NCI-H82 treated with DMSO at 0.1 percent for 48 hours (cell line): ENCODE measurements around the gene PKP4.
"Not testable (repeated sequence)": the region's sequence is repeated elsewhere in the genome, so short reads cannot be mapped to it uniquely, and the experiment has no call there.

ENCODE experiments used
- DNase-seq: peaks from one replicate; lab custom pipeline; 2025; ENCODE audit not compliant: unreplicated experiment; lab: John Stamatoyannopoulos, UW

PKP4 gene

DNA sequence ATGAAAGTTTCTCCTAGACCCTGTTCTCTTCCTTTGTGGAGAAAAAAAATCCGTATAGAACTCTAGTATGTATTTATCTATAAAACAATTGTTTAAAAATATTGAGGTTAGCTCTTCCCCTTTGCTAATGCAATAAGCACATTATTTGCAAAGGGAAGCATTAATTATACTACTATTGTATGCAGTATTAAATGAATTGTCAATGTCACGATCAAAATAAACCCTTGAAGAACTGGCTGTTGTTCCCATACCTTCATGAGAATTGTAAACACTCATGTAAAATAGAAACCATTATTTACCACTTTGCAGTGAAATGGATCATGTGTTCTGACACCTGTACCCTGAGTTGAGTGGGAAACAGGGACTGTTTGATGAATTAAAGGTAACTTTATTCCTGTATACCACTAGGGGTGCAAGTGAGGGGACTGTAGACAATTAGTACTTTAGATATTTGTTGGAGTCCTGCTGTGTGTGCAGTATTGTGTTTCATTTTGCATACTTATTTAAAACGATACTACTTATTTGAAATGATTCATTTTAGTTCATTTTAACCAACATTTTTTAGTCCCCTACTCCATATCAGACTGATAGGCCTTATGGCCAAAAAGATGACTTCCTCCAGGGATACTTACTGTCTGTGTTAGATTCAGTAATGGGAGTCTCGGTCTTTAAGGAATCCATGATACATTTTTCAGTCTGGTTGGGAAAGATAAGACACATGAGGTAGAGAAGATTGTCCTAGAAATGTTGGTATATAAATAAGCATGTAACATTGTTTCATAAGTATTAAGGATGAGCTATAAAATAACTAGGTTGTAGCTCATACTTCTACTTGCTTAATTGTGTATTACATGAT, 7.9 kb downstream of the PKP4 start:
- no peak for DNase-seq

DNA sequence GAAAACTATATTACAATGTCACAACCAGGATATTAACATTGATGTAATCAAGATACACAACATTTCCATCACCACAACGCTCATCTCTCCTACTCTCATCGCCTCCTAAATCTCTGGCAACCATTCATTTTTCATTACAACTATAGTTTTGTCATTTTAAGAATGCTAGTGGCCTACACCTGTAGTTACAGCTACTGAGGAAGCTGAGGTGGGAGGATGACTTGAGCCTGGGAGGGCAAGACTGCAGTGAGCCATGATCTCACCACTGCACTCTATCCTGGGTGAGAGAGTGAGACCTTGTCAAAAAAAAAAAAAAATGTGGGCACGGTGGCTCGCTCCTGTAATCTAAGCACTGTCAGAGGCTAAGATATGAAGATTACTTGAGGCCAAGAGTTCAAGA, 10.5 kb downstream of the PKP4 start:
- no peak for DNase-seq

DNA sequence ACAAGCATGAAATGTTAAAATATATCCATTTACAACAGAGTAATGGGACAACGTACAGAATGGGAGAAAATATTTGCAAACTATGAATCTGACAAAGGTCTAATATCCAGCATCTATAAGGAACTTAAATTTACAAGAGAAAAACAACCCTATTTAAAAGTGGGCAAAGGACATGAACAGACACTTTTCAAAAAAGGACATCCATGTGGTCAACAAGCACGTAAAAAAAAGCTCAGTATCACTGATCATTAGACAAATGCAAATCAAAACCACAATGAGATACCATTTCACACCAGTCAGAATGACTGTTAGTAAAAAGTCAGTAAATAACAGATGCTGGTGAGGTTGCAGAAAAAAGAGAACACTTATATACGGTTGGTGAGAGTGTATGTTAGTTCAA, 16.1 kb downstream of the PKP4 start:
- not testable (repeated sequence) for DNase-seq

DNA sequence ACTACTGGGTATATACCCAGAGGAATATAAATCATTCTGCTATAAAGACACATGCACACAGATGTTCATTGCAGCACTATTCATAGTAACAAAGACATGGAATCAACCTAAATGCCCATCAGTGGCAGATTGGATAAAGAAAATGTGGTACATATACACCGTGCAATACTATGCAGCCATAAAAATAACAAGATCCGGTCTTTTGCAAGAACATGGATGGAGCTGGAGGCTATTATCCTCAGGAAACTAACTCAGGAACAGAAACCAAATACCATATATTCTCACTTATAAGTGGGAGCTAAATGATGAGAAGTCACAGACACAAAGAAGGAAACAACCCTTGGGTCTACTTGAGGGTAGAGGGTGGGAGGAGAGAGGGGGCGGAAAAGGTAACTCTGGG, 16.5 kb downstream of the PKP4 start:
- not testable (repeated sequence) for DNase-seq

DNA sequence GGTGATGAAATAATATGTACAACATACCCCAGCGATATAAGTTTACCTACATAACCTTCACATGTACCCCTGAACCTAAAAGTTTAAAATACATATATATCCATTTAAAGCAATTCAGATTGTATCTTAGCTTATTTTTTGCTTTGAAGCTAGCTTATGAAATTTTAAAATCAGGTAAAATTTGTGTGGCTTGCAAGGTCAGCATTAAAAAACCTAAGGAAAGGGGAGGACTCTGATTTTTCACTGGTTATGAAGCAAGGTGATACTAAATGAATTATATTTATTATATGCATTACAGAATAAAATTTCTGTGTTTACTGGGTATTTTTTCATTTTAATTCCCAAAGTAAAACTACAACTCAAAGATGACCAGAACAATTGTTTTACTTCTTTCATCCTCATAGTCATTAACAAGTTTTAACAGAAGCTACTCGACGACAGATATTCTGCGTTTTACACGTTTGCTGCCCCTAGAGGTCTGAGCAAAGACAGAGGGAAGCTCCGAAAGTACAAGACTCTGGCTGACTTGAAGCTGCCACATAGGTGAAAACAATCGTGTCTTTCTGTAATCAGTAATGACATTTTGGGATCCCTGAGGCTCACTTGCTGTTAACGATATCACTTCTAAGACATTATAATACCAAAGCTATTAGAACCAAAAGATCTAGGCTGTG, 17.1 kb downstream of the PKP4 start:
- DNase-seq = no peak

DNA sequence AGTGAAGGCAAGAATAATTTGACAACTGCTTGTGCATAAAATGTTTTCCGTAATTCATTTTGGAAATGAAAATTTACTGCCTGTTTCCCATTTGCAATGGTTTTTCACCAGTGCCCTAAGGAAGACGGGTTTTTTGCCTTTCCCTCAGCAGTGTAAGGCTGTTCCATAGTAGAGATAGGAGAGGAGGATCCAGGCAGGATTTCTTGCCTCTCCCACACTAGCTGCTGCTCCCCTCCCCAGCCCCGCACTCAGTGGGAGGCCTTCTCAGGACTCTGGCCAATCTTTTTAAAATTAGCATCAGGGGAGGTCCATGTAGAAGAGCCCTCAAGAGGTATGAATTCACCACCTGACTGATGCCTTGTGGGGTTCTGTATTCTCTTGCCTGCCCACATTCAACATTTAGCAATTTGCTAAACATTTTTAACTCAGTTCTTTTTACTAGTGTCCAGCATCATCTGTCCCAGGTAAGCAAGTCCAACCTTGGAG, 17.8 kb downstream of the PKP4 start:
- DNase-seq = not testable (repeated sequence)

DNA sequence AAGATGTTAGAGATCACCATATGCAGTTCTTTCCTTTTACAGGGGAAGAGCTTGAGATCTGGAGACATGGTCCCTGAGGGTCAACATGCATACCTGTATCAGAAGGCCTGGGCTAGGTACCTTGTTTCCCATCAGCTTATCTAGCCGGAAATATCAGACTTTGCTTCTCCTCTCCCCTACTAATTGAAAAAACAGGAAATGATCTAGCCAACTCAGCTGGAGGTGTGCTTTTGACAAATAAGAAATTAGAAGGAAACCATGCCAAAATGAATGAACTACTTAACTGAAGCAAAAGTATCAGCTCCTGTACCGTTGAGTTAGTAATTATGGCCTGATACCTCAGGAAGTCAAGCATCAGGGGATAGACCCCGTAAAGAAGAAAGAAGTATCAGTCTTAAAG, 20.4 kb downstream of the PKP4 start:
- DNase-seq = no peak

DNA sequence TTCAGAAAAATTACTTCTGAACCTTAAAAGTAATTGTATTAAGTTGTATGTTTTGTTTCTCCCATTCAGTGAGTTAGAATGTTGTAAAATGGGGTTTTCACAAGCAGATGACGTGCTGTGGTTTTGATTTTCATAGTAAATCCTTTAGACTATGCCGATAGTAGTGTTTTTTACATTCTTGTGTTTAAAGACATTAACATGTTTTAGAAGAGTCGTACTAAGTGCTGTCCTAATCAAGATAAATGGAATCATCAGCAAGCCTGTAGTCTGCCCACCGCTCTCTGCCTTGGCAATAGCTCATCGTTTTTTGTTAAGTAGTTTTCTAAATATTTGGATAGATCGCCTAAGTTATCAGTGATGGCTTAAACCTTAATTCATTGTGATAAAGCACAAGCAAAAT, 21.5 kb downstream of the PKP4 start:
- no peak for DNase-seq

DNA sequence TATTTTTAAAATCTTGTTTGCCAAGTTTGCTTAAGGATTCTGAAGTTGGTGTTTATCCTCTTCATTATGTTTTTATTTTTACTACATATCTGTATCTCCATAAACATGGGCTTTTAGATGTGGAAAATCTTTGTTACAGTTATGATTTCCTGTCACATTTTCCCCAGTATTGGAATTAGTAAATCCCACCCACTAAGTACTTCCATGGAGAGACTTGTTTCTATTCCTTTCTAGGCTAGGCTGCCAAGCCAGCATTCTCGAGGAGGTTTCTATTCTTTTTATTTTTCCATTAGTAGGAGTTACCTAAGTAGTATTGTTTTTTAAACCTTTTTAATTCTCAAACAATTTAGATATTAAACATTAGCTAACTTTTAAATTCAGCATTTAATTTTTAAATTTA, 22.1 kb downstream of the PKP4 start:
- DNase-seq = no peak

DNA sequence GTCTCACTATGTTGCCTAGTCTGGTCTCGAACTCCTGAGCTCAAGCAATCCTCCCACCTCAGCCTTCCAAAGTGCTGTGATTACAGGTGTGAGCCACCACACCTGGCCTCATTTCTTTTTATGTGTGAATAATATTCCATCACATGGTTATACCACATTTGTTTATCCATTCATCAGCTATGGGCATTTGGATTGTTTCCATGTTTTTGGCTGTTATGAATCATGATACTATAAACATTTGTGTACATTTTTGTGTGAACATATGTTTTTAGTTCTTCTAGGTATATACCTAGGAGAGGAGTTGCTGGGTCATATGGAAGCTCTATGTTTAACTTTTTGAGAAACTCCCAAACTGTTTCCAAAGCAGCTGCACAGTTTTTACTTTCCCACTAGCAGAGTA, 24.4 kb downstream of the PKP4 start:
- DNase-seq = no peak

DNA sequence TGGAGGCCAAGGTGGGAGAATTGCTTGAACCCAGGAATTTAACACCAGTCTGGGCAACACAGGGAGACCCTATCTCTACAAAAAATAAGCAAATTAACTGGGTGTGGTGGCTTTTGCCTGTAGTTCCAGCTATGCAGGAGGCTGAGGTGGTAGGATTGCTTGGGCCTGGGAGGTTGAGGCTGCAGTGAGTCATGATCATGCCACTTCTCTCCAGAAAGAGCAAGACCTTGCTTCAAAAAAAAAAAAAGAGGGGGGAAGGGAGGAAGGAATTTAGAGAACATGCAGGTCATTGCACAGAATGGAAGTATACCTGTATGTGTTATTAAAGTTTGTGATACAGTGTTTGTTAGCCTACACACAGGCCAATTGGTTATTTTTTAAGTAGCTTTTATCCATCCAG, 25.8 kb downstream of the PKP4 start:
- no peak for DNase-seq

DNA sequence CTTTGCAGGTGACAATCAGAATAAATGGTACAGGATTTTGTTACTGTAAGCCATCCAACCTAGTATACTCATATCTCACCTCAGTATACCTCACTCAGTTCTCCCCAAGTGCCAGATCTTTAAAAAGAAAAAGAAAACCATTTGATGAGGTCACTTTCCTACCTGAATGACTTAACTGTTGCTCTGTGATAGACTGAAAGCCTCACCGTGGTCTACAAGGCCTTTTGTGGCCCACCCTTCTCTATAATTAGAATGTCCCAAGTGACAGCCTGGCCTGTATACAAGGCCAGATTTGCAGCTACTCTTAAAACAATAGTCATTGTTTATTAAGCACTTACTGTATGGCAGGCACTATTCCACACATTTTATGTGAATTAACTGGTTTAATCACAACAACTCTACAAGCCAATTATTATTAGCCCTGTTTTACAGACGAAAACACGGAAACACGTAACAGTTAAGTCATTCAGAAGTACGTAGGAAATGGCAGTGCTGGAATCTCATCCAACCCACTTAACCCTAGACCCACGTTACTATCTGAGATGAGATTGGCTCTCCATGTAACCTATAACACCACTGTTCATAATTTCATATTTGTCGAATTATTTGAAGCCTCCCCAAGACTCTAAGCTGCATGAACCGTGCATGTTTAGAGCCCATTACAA, 28.3 kb downstream of the PKP4 start:
- no peak for DNase-seq

DNA sequence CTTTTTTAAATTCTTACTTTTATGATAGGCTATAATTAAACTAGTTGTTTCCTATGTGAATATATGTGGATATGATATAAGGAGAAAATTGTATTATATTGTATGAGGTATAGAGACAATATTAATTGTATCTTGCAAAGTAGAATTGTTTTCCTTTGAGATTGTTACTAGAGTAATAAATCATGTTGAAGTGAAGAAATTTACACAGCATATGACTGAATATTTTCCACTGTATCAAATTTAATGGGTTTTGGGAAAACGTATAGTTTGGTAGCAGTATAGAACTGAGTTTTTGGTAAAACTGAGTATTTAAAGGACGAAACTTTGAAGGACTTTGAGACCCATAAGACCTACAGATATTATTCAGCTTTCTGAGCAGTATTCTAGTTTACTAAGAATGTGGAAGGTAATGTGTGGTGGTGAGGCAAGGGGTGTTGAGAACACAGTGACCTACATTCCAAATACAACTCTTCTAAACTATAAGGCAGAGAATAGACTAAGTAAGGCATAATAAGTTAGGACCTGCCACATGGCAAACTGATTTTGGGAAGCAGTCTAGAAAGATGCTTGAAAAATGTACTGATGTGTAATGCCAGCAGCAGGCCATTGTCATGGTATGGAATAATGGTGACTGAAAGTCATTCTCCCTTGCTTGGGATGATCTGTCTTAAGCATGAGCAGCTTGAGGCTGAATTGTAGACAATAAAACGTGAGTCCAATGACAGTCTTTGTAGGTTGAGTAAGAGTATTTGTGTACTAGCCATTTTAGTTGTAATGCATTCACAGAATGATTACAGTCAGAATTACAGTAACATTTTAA, 29.6 kb downstream of the PKP4 start:
- DNase-seq = no peak

DNA sequence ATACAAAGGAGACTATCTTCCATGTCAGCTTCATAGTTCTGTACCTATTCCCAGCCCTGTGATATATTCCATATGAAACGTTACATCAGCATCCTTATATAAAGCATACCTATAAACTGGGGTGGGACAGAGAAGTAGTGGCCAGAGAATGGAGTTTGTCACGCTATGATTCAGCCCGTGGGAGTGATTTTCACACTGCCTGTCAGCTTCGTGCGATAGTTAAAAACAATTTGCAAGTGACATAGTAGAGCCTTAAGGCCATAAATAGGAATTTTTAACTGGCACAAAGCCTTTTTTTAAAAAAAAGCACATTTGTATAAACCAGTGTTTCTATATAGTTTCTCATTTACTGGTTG, 30.2 kb downstream of the PKP4 start:
- DNase-seq = no peak

DNA sequence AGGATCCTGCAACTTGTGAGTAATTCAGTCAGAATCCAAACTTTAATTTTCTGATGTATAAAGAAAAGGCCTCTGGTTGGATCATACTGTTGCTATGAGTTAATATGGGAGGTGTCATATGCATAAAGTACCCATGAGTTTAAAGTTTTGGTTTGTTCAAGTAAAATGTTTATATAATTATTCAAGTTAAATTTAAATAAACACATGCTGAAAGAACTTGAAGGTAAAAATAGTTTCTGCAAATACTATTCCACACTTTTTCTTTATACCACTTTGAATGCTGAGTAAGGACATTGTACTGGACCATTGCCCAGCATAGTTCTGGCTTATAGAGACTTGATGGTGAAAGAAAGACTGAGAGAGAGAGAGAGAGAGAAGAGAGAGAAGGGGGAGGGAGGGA, 30.7 kb downstream of the PKP4 start:
- DNase-seq = no peak

DNA sequence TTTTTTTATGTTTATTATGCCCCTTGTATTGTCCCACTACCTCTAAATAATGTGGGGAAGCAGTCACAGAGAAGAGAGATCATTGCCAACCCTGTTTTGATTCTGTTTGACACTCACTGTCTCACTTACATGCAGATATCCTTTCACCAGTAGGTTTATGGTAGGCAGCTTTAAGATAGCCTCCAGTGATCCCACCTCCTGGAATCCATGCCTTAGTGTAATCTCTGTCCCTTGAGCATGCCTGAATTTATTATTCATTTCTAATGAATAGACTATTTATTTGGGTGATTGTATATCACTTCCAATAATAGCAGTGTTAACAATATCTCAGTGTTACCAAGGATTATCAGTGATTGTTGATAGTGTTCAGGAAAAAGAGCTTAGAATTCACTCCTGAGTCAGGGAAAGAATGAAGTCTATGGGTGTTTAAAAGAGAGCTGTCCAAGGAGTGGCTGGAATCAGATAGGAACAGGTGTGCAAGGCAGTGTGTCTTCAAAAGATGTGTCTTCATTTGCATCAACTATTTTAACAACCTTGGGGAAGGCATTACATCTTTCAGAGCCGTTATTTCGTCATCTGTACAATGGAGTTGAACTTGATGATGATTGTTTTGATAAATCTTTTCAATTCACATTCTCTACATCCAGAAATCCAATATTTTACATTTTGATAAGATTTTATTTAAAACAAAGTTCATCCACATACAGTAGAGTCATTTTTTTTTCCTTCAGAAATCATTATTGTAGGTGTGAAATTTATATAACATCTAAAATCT, 31.9 kb downstream of the PKP4 start:
- no peak for DNase-seq

DNA sequence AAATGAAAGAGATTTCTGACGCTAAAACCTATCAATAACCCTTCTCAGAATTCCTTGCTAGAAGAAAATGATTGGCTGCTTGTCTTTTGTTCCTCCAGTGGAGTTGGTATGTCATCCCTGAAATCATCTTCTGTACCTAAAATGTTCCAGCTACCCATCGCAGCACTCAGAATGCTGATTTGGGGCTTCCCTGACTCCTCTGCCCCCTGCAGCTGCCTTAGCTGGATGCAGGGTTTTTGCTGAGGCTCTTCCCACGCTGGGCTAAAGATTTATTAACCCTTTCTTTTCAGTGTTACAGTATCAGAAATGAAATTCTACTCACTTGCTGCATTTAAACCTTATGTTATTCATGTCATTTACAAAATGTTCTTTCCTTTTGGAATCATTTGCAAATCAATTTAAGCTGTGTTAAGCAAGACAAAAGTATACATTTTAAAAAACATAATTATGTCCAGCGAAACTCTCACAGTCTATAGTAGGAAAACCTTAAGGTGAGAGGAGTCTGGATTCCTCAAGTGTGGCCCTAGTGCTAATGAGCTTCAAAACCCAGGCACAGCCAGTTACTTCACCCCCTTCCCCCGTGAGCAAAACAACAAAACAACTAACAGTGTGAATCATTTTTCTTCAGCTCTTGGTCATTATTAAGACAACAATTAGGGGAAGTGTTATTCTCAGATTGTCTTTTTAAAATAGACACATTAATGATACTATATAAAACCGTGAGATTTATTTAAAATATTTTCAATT, 32.8 kb downstream of the PKP4 start:
- DNase-seq = peak; percentile 21

DNA sequence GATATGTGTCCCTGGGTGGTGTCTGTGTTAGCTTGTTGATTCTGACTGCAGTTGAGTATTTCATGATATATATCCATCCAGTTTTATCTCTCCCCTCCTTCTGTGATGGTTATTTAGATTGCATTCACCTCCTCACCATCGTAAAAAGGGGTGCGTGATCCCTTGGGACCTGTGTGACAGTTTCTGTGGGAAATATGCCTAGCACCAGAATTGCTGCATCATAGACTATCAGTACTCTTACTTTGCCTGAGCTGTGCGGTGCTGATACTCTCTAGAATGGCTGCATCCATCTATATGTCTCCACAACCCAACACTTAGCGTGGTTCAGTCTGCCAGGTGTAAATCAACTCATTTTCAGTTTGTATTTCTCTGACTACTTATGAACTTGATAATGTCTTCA, 34.3 kb downstream of the PKP4 start:
- DNase-seq = no peak

DNA sequence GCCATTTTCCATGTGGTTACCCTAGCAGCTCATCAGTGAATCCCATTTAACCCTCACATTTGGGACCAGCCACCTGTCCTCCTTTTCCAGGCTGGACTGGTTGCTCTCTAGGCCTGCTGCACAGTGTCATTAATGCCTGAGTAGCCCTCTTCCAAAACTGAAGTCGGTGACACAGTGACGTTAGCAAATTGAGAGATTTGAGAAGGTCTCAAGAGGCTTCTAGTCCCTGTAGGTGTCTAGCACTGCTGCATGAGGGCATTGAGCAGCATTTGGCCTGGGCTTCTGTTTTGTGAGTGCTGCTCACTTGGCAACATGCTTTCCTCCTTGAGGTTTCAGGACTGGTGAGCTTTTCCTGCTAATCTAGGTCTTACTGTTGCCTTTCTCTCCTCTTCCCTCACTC, 36.7 kb downstream of the PKP4 start:
- DNase-seq = peak; percentile 75

DNA sequence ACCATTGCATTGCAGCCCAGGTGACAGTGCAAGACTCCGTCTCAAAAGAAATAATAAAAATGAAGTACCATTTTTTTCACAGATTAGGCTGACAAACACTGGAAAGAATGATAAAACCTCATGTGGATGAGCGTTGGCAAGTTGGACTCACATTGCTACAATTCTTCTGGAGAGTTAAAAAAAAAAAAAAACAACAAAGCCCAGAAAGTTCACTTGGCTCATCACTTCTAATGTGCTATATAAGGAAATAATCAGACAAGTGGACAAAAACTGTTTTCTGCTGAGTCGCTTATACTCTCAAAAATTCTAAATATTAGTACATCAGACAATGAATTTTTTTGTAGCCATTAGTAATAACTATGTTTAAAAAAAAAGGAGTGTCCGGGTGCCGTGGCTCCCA, 38.4 kb downstream of the PKP4 start:
- DNase-seq = no peak
